Upper lobe of left lung (tissue), 4 donors: ENCODE results near the gene HPSE2.

Experiments used
- CTCF ChIP-seq, 6 experiments: fragments of 450-650 bp in 4 of 6; fragments of 200-600 bp in 2 of 6; sonication (generic) in 2 of 6; IDR thresholded peaks; one replicate each; pipeline ENCODE4 v1.5.1; 2016 to 2019; ENCODE audit warnings: antibody characterized with exemption in 6 of 6
- EP300 ChIP-seq, 4 donors: sonication (generic); formaldehyde crosslinking; IDR thresholded peaks; one replicate each; pipeline ENCODE4 v1.5.1; 2017; ENCODE audit warnings: antibody characterized with exemption in 4 of 4, control low read depth in 2 of 4
- POLR2A ChIP-seq, 4 donors: fragments of 450-650 bp; IDR thresholded peaks; one replicate each; pipeline ENCODE4 v1.5.1; 2016 to 2017; ENCODE audit warnings: antibody characterized with exemption in 4 of 4, mild to moderate bottlenecking in 2 of 4

- no peak for TF ChIP-seq CTCF (IDR thresholded peaks at IDR 0.05)
- TF ChIP-seq POLR2A (IDR thresholded peaks at IDR 0.05), result no peak
- no peak for TF ChIP-seq EP300 (IDR thresholded peaks at IDR 0.05)
These were observed 610.7 kb downstream of the HPSE2 start for GRCh38 chr10:98624963-98625362.
